ENCODE results near the gene ZNF23. TPM values are rescaled to one million over a fixed set of nuclear protein-coding genes. Genes with fewer than 3 reads are reported as not detected.

The ZNF23 gene
- total RNA-seq, result 4.2 and 4.5 TPM in 2 replicates

DNA sequence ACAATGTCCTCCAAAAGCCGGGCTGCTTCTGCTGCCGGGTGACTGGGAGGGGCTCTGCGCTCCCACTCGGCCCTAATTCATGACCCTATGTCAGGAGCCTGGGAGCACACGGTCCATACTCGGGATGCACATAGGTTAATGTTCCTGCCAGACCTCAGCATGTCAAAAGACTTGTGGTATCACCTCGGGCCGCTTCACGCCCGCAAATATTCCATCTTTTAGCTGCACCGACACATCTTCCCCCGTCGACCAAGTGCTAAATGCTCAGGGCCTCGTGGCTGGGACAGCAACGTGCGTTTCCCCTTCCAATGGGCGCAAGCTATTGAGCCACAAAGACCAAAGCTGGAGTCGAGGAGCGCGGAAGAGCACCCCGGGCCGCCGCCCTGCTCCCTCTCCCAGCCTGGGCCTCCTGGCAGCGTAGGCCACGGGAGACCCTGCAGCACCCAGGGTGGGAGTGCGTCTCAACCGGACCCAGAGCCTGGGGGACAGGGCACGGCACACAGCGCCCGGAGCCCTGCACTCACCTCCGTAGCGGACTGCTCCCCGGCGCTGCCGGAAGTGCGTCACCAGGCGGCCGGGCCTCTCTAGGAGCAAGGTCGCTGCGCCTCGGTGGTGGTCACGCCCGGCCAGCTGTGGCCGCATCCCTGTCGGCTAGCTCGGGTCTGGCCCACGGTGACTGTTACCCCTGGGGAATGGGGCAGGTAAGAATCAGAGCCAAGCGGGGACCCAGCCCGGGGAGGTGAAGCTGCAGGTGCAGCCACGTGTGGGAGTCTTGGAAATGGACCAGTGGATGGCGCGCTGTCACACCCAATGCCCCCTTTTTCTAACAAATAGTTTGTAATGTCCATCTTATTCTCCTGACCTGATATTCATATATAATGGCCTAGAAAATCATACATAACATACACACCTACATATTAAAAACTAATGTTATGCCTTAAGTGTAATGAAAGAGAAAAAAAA lies at the start of gene ZNF23:
TSS of gene ZNF23 (minus strand) at position 562 of the 963 bp plus-strand sequence. CDS start 5,451 bp downstream, outside the sequence.

DNA sequence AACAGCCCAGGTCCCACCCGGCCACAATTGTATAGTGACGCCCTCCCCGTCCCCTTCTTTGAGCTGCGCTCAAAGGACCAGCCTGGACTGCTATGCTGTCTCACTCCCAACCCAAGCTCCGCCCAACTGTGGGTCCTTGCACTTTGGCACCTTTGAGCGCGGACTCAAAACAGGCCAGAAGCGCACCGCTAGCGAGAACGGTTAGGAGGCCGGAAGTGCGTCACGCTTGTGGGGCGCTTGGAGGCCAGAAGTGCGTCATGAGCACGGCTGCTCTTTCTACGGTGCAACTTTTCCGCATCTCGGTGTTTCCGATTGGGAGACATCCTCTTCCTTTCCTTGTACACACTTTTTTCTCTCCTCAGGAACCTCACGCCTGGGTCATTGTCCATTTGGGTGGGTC lies 27.1 kb upstream of the ZNF23 start, which contains the start of gene ZNF19:
TSS of gene ZNF19 (minus strand) at position 203 of the 400 bp plus-strand sequence. CDS start 7,210 bp downstream, outside the sequence.

DNA sequence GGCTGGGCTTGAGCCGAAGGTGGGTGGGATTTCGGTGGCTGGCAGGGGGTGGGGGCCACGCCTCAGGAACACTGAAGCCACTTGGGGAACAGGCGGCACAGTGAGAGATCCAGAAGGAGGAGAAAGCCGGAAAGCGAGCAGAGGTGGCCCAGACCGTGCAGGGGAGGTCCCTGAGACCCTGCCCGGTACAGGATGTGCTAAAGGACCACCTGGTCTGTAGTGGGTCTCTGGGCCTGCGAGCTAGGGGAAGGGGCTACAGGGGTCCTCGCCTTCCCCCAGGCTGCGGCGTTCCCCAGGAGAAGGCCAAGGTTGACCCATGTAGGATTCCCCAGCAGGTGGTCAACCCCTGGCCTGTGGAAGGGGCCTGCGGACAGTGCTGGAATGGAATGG lies 20.0 kb downstream of the ZNF23 start, which contains the start of gene TLE7:
TSS of gene TLE7 (minus strand) at position 4 of the 390 bp plus-strand sequence. CDS start 8,730 bp downstream, outside the sequence.

Other genes starting within 250 kb of the ZNF23 start
- 0.16 and 0.18 TPM in 2 replicates for gene HYDIN, start 231.5 kb downstream of the ZNF23 start, total RNA-seq
- 12.6 and 17.5 TPM in 2 replicates for gene CMTR2, start 172.8 kb downstream of the ZNF23 start, total RNA-seq
- gene CALB2, start 103.5 kb downstream of the ZNF23 start, total RNA-seq, result 5.2 TPM in 1 of 2 replicates, not detected in the other
- gene TLE7, start 20.2 kb downstream of the ZNF23 start, total RNA-seq, result not detected in 2 replicates
- gene ZNF19, start 27.1 kb upstream of the ZNF23 start, total RNA-seq, result 0.16 and 1.6 TPM in 2 replicates
- gene CHST4, start 64.2 kb upstream of the ZNF23 start, total RNA-seq, result not detected in 2 replicates
- not detected in 2 replicates for gene TAT, start 114.8 kb upstream of the ZNF23 start, total RNA-seq
- not detected in 2 replicates for gene MARVELD3, start 163.9 kb upstream of the ZNF23 start, total RNA-seq